Colonic mucosa (tissue), 4 donors: ENCODE data around the gene MACROD1. TPM values are rescaled to one million over a fixed set of nuclear protein-coding genes. Genes with fewer than 3 reads are reported as not detected.

Experiments
- DNase-seq: peaks from one replicate; pipeline ENCODE4 v3.0.0-alpha.2; 2020
- H3K27ac ChIP-seq: fragments of 200-600 bp; one replicate; pipeline ENCODE4 v1.8.0; 2021
- H3K27me3 ChIP-seq: fragments of 200-600 bp; one replicate; pipeline ENCODE4 v1.8.0; 2021
- H3K36me3 ChIP-seq: fragments of 200-600 bp; one replicate; pipeline ENCODE4 v1.8.0; 2021
- H3K4me1 ChIP-seq: fragments of 200-600 bp; one replicate; pipeline ENCODE4 v1.8.0; 2021; ENCODE audit warnings: mild to moderate bottlenecking
- H3K4me3 ChIP-seq: fragments of 200-600 bp; one replicate; pipeline ENCODE4 v1.8.0; 2021
- H3K9ac ChIP-seq, 2 donors: one replicate each; pipeline ENCODE4 v1.7.0; 2013; ENCODE audit warnings: control low read depth in 2 of 2, low read depth in 2 of 2, low read length in 2 of 2
- H3K9me3 ChIP-seq: fragments of 200-600 bp; one replicate; pipeline ENCODE4 v1.8.0; 2021
- CTCF ChIP-seq: fragments of 200-600 bp; IDR thresholded peaks from one replicate; pipeline ENCODE4 v1.8.0; 2022; ENCODE audit warnings: antibody characterized with exemption, mild to moderate bottlenecking
- intact Hi-C: fragments of 100-400 bp; cut with DNase I; formaldehyde crosslinking; loops from one replicate; pipeline ENCODE4 v1.14.1; 2022
- total RNA-seq, 2 donors: library from RNA; stranded (reverse); fragmentation: NEBNext Ultra II Directional in 1 of 2; extraction: Animal tissue kit (Norgen Biotek cat#: 25700) in 1 of 2; gene quantifications; one replicate each; pipeline ENCODE4 v1.2.1, GENCODE V29; 2021
- donor health status: healthy.
- donor health status: DM: no; HTN: no; CAD: no.
- donor health status: DM: no; HTN: no; CAD: no.

The MACROD1 gene
- total RNA-seq, 2 donors from 2014 or later = 18.6 to 22.9 TPM

DNA sequence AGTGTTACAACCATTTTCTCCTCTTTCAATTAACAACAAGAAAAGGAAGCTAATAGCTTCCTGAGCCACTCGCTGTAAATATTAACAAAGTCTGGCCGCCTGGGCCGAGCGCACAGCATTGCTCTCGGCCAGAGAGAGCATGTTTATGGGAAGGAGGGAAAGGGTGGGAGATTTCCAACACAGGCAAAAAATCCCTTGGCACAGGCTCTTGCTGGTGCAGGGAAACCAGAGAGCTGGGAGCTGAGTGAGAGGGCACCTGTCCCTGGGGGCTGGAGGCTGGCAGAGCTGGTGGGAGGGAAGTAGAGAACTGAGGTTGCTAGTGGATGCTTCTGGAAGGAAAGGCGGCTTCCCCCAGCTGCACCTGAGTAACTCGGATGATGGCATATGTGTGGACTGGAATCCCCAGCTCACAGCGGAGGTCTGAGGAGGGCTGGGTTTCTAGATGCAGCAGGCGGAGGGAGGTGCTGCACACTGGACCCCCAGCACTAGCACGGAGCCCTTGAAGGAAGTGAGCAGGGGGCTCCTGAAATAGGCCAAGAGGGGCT is 70.6 kb downstream of the MACROD1 start:
- Histone ChIP-seq H3K9ac (no peak overlapping the region), H3K4me3 (no peak overlapping the region), H3K9me3 (no peaks in the 10 kb centered on the region), H3K4me1 (no peaks in the 10 kb centered on the region), H3K27ac (no peak overlapping the region), H3K27me3 (no peaks in the 10 kb centered on the region), H3K36me3 (no peaks in the 10 kb centered on the region)
- DNase-seq = no peak
- intact Hi-C loops = no loop called here
- TF ChIP-seq CTCF = no peak

- Histone ChIP-seq H3K27ac (no peak overlapping the region), H3K9me3 (no peaks in the 10 kb centered on the region), H3K36me3 (no peaks in the 10 kb centered on the region), H3K9ac (no peak overlapping the region), H3K27me3 (no peaks in the 10 kb centered on the region), H3K4me1 (no peaks in the 10 kb centered on the region), H3K4me3 (no peak overlapping the region)
- no peak for DNase-seq
- intact Hi-C loops = no loop called here
- TF ChIP-seq CTCF = no peak
These were observed 71.3 kb downstream of the MACROD1 start for GRCh38 chr11:64094463-64095260.

GRCh38 chr11:64093233-64094039 is 72.5 kb downstream of the MACROD1 start:
- H3K27ac ChIP-seq = no peak overlapping the region
- intact Hi-C loops = no loop called here
- H3K9ac ChIP-seq = no peak overlapping the region
- TF ChIP-seq CTCF = no peak
- H3K36me3 ChIP-seq = no peaks in the 10 kb centered on the region
- H3K4me3 ChIP-seq = no peak overlapping the region
- peaks cover 3% of the 10 kb centered on the region for H3K4me1 ChIP-seq
- H3K9me3 ChIP-seq = no peaks in the 10 kb centered on the region
- DNase-seq = no peak
- no peaks in the 10 kb centered on the region for H3K27me3 ChIP-seq

DNA sequence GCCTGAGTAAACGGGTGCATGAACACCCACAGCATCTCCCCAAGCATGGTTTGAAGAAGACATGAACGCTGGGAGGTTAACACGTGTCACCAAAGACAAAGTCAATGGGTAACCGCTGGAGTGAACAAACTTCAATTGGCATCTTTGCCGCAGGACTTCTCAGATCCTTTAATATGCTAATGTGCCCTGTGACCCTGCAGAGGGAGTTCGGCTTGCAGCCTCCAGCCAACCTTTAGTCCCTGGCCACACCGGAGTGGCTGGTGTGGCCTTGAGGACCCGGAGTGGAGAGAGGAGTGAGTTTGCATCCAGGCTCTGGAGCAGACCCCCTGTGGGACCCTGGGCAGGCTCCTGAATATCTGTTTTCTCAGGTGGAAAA is 73.2 kb downstream of the MACROD1 start:
- intact Hi-C loops = no loop called here
- Histone ChIP-seq H3K27ac (no peak overlapping the region), H3K9me3 (no peaks in the 10 kb centered on the region), H3K4me1 (peaks cover 3% of the 10 kb centered on the region), H3K4me3 (no peak overlapping the region), H3K36me3 (no peaks in the 10 kb centered on the region), H3K27me3 (no peaks in the 10 kb centered on the region), H3K9ac (no peak overlapping the region)
- no peak for DNase-seq
- no peak for TF ChIP-seq CTCF

DNA sequence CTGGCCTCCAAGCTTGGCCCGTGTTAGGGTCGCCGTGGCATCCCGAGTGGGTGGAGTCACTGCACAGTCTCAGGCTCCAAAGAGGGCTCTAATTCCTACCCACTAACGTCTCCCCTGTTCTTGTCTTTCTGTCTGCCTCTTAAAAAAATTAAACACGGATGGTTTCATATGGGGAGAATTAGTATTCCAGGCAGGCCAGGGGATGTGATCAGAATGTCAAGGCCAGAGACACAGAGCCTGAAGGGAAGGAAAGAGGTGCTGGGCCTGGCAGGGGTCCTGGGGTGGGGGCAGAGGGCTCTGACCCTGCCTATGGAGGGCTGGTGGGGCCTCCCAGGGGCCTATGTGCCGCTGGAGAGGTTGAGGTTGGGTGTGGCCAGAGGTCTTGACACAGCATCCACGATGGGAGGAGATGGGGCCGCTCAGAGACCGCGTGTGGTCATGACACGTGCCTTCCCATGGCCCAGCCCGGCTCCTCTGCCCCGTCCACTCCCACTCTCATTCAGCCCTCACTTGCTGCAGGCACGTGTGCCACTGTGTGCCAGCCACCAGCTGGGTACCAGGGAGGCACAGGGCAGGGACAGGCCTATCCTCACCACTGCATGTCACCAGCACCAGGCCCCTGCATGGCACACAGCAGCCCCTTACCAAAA is 73.7 kb downstream of the MACROD1 start:
- no peak for TF ChIP-seq CTCF
- no peaks in the 10 kb centered on the region for H3K9me3 ChIP-seq
- H3K4me3 ChIP-seq = no peak overlapping the region
- H3K27me3 ChIP-seq = no peaks in the 10 kb centered on the region
- DNase-seq = no peak
- H3K4me1 ChIP-seq = peaks cover 3% of the 10 kb centered on the region
- intact Hi-C loops = no loop called here
- H3K9ac ChIP-seq = no peak overlapping the region
- H3K27ac ChIP-seq = no peak overlapping the region
- no peaks in the 10 kb centered on the region for H3K36me3 ChIP-seq
